WTC11 (cell line): Measurements from ENCODE around the gene ATRIP.

Experiments
- CTCF ChIP-seq: fragments of 200-600 bp; IDR thresholded peaks from 2 replicates; pipeline ENCODE4 v1.8.0; 2022; ENCODE audit warnings: antibody characterized with exemption
- E2F1 ChIP-seq: sonication (generic); formaldehyde crosslinking; IDR thresholded peaks from 2 replicates; pipeline ENCODE4 v1.8.0; 2022; ENCODE audit warnings: mild to moderate bottlenecking, missing genetic modification reagents
- RORB ChIP-seq: fragments of 250-450 bp; sonication (Bioruptor Pico); IDR thresholded peaks from 2 replicates; pipeline ENCODE4 v1.9.0; 2021; ENCODE audit warnings: mild to moderate bottlenecking
- TCF7 ChIP-seq: sonication (generic); formaldehyde crosslinking; IDR thresholded peaks from 2 replicates; pipeline ENCODE4 v1.8.0; 2022; ENCODE audit warnings: mild to moderate bottlenecking, low read depth, missing genetic modification reagents, moderate library complexity
- TP53 ChIP-seq: sonication (generic); formaldehyde crosslinking; IDR thresholded peaks from 2 replicates; pipeline ENCODE4 v1.8.1; 2023; ENCODE audit warnings: mild to moderate bottlenecking, missing genetic modification reagents
- ZBTB21 ChIP-seq: sonication (generic); formaldehyde crosslinking; IDR thresholded peaks from 2 replicates; pipeline ENCODE4 v1.8.1; 2023; ENCODE audit warnings: mild to moderate bottlenecking, missing genetic modification reagents, borderline replicate concordance
- TF ChIP-seq, protein P1 (sequence below): sonication (generic); formaldehyde crosslinking; IDR thresholded peaks from 2 replicates; pipeline ENCODE4 v1.8.1; 2023; ENCODE audit warnings: mild to moderate bottlenecking, missing genetic modification reagents

- TF ChIP-seq TCF7 (no peak), TP53 (no peak), E2F1 (CRISPR knock-in tag) (no peak), ZBTB21 (CRISPR knock-in tag) (no peak; the same call in 1 of the 2 replicates), CTCF (no peak), RORB (CRISPR knock-in tag) (no peak)
- TF ChIP-seq, protein P1, sequence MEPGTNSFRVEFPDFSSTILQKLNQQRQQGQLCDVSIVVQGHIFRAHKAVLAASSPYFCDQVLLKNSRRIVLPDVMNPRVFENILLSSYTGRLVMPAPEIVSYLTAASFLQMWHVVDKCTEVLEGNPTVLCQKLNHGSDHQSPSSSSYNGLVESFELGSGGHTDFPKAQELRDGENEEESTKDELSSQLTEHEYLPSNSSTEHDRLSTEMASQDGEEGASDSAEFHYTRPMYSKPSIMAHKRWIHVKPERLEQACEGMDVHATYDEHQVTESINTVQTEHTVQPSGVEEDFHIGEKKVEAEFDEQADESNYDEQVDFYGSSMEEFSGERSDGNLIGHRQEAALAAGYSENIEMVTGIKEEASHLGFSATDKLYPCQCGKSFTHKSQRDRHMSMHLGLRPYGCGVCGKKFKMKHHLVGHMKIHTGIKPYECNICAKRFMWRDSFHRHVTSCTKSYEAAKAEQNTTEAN = no peak
These were observed 16.4 kb upstream of the ATRIP start, which contains the start of gene PLXNB1 for GRCh38 chr3:48429960-48430707.
